ENCODE measurements around the gene KCTD19.

KCTD19 gene

DNA sequence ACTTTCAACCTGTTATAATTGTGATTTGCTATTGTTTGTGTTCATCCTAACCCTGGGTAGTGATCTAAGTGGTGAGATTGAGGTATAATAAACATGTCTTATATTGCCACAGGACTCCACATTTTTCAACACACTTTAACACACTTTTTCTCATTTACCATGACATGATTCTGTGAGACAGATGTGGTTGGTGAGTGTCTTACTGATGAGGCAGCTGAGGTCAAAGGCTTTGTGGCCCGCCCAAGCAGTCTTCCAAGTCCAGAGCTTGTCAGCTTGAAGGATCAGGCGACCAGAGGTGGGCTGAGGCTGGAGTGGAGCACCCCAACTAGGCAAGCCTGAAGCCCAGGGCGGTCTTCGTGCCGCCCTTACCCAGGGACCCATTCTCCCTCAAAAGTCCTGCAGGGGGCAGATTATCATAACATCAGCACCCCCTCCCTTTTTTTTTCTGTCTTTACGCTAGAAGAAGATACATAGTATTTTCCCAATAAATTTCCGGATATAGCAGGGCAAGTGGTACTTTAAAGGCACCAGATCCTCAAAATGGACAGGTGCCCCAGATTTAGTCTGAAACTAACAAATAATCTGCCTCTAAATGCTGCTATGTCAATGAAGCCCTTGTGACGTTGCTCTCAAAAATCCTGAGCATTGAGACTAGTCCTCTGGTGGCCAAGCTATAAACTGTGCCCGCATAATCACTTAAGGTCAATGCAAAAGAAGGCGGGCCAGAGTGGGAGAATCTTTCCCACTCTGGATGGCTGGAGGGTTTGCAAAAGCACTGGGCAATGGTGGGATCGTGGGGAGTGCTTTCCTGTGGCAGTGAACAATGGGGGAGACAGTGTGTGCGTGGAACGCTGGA lies 21.1 kb downstream of the KCTD19 start:
- Histone ChIP-seq H3K4me1 (ENCODE audit: control extremely low read depth in 1 of 4, control insufficient read depth in 4 of 4, insufficient read depth in 4 of 4, low read length in 3 of 4) (no peaks in the 10 kb centered on the region), H3K36me3 (ENCODE audit: control insufficient read depth in 4 of 4, insufficient read depth in 4 of 4, low read length in 3 of 4) (no peaks in the 10 kb centered on the region), H3K4me3 (ENCODE audit: control insufficient read depth in 1 of 7, extremely low read depth in 1 of 7, insufficient read depth in 4 of 7, low read depth in 2 of 7, low read length in 6 of 7) (no peak overlapping the region), H3K27me3 (replicated peaks in 2 of 5; ENCODE audit: control insufficient read depth in 4 of 5, insufficient read depth in 5 of 5, low read length in 4 of 5) (no peaks in the 10 kb centered on the region), H3K9me3 (ENCODE audit: control extremely low read depth in 1 of 5, control insufficient read depth in 4 of 5, insufficient read depth in 2 of 5, low read depth in 1 of 5, low read length in 4 of 5) (no peaks in the 10 kb centered on the region), H3K27ac (ENCODE audit: insufficient read depth in 1 of 2, low read depth in 1 of 2, low read length in 2 of 2, poor library complexity in 1 of 2, severe bottlenecking in 2 of 2) (no peak overlapping the region)
- no peak for DNase-seq
- 94% methylated on average over 12 of the region's 13 CpGs for WGBS (ENCODE audit: insufficient coverage)
- ChIA-PET CTCF (interaction anchor here (1.4 to 2.0 kb wide), 2 partner anchors 15 to 20 kb away, joined by 4 read pairs; partner anchors contain the start of genes KCTD19 and LRRC36), POLR2A (no interaction called here)

- POLR2A ChIA-PET = no interaction called here
- WGBS (ENCODE audit: insufficient coverage) = 88% methylated on average over 1 of the region's 1 CpG
- no peak for DNase-seq
- no peak overlapping the region for H3K4me3 ChIP-seq (ENCODE audit: control insufficient read depth in 1 of 7, extremely low read depth in 1 of 7, insufficient read depth in 4 of 7, low read depth in 2 of 7, low read length in 6 of 7)
- CTCF ChIA-PET = interaction anchor here (1.0 to 1.3 kb wide), 2 partner anchors 16 to 18 kb away, joined by 3 read pairs; no protein-coding TSS in a partner anchor
- H3K27ac ChIP-seq (ENCODE audit: insufficient read depth in 1 of 2, low read depth in 1 of 2, low read length in 2 of 2, poor library complexity in 1 of 2, severe bottlenecking in 2 of 2) = no peak overlapping the region
- no peaks in the 10 kb centered on the region for H3K27me3 ChIP-seq (replicated peaks in 2 of 5; ENCODE audit: control insufficient read depth in 4 of 5, insufficient read depth in 5 of 5, low read length in 4 of 5)
- H3K4me1 ChIP-seq (ENCODE audit: control extremely low read depth in 1 of 4, control insufficient read depth in 4 of 4, insufficient read depth in 4 of 4, low read length in 3 of 4) = no peaks in the 10 kb centered on the region
- H3K36me3 ChIP-seq (ENCODE audit: control insufficient read depth in 4 of 4, insufficient read depth in 4 of 4, low read length in 3 of 4) = no peaks in the 10 kb centered on the region
- no peaks in the 10 kb centered on the region for H3K9me3 ChIP-seq (ENCODE audit: control extremely low read depth in 1 of 5, control insufficient read depth in 4 of 5, insufficient read depth in 2 of 5, low read depth in 1 of 5, low read length in 4 of 5)
These were observed 22.5 kb downstream of the KCTD19 start for GRCh38 chr16:67304020-67304419.

- WGBS (ENCODE audit: insufficient coverage) = 89% methylated on average over 7 of the region's 8 CpGs
- POLR2A ChIA-PET = no interaction called here
- CTCF ChIA-PET = interaction anchor here (1.0 to 1.3 kb wide), 3 partner anchors 17 to 97 kb away, joined by 3 to 5 read pairs (median 3); no protein-coding TSS in a partner anchor
These were observed 23.6 kb downstream of the KCTD19 start for GRCh38 chr16:67302970-67303369.

GRCh38 chr16:67302076-67302475 lies 24.5 kb downstream of the KCTD19 start:
- no peak overlapping the region for H3K4me3 ChIP-seq (ENCODE audit: control insufficient read depth in 1 of 7, extremely low read depth in 1 of 7, insufficient read depth in 4 of 7, low read depth in 2 of 7, low read length in 6 of 7)
- CTCF ChIA-PET = interaction anchor here (1.0 kb wide), 2 partner anchors 20 to 98 kb away, joined by 3 to 5 read pairs; no protein-coding TSS in a partner anchor
- H3K36me3 ChIP-seq (ENCODE audit: control insufficient read depth in 4 of 4, insufficient read depth in 4 of 4, low read length in 3 of 4) = no peaks in the 10 kb centered on the region
- no peak for DNase-seq
- no peak overlapping the region for H3K27ac ChIP-seq (ENCODE audit: insufficient read depth in 1 of 2, low read depth in 1 of 2, low read length in 2 of 2, poor library complexity in 1 of 2, severe bottlenecking in 2 of 2)
- no peaks in the 10 kb centered on the region for H3K4me1 ChIP-seq (ENCODE audit: control extremely low read depth in 1 of 4, control insufficient read depth in 4 of 4, insufficient read depth in 4 of 4, low read length in 3 of 4)
- 90% methylated on average over 6 of the region's 7 CpGs for WGBS (ENCODE audit: insufficient coverage)
- no peaks in the 10 kb centered on the region for H3K27me3 ChIP-seq (replicated peaks in 2 of 5; ENCODE audit: control insufficient read depth in 4 of 5, insufficient read depth in 5 of 5, low read length in 4 of 5)
- POLR2A ChIA-PET = no interaction called here
- H3K9me3 ChIP-seq (ENCODE audit: control extremely low read depth in 1 of 5, control insufficient read depth in 4 of 5, insufficient read depth in 2 of 5, low read depth in 1 of 5, low read length in 4 of 5) = no peaks in the 10 kb centered on the region

More at GRCh38 chr16:67302970-67303369, 23.6 kb downstream of the KCTD19 start:
- Histone ChIP-seq H3K9me3 (ENCODE audit: control extremely low read depth in 1 of 5, control insufficient read depth in 4 of 5, insufficient read depth in 2 of 5, low read depth in 1 of 5, low read length in 4 of 5) (no peaks in the 10 kb centered on the region), H3K4me1 (ENCODE audit: control extremely low read depth in 1 of 4, control insufficient read depth in 4 of 4, insufficient read depth in 4 of 4, low read length in 3 of 4) (no peaks in the 10 kb centered on the region), H3K4me3 (ENCODE audit: control insufficient read depth in 1 of 7, extremely low read depth in 1 of 7, insufficient read depth in 4 of 7, low read depth in 2 of 7, low read length in 6 of 7) (no peak overlapping the region), H3K27ac (ENCODE audit: insufficient read depth in 1 of 2, low read depth in 1 of 2, low read length in 2 of 2, poor library complexity in 1 of 2, severe bottlenecking in 2 of 2) (no peak overlapping the region), H3K36me3 (ENCODE audit: control insufficient read depth in 4 of 4, insufficient read depth in 4 of 4, low read length in 3 of 4) (no peaks in the 10 kb centered on the region), H3K27me3 (replicated peaks in 2 of 5; ENCODE audit: control insufficient read depth in 4 of 5, insufficient read depth in 5 of 5, low read length in 4 of 5) (no peaks in the 10 kb centered on the region)
- no peak for DNase-seq

DNA sequence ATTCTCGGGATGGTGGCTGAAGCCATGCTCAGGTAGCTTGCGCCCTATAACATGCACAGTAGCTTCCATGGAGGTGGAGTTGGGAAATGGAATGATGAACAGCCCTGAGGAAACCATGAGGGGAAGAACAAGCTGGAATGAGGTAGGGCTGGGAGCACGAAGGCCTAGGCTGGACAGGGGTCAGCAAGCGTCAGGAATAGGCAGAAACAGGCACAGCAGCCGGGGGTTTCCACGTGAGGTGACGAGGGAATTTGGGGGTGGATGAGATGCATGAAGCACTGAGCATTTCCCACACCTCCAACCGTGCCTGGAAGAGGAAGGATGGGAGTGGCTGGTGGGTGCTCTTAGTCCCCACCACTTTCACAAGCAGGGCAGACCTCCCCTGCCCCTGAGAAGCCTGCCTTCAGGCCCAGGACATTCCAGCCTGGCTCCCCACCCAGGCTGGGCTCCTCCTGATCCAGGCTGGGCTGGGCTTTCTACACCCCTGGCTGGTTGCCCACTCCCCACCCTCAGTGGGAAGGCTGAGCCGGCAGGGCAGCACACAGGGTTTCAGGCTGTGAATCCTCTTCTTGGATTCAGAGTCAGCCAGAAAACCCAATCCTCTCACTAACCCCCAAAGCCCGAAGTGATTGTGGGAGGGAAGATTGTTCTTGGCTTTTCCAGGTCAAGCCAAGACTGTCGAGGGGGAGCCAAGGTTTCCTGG lies 25.3 kb downstream of the KCTD19 start:
- DNase-seq = no peak
- H3K9me3 ChIP-seq (ENCODE audit: control extremely low read depth in 1 of 5, control insufficient read depth in 4 of 5, insufficient read depth in 2 of 5, low read depth in 1 of 5, low read length in 4 of 5) = no peaks in the 10 kb centered on the region
- CTCF ChIA-PET = no interaction called here
- no peak overlapping the region for H3K27ac ChIP-seq (ENCODE audit: insufficient read depth in 1 of 2, low read depth in 1 of 2, low read length in 2 of 2, poor library complexity in 1 of 2, severe bottlenecking in 2 of 2)
- no peaks in the 10 kb centered on the region for H3K4me1 ChIP-seq (ENCODE audit: control extremely low read depth in 1 of 4, control insufficient read depth in 4 of 4, insufficient read depth in 4 of 4, low read length in 3 of 4)
- POLR2A ChIA-PET = no interaction called here
- WGBS (ENCODE audit: insufficient coverage) = 100% methylated on average over 9 of the region's 11 CpGs
- no peaks in the 10 kb centered on the region for H3K27me3 ChIP-seq (replicated peaks in 2 of 5; ENCODE audit: control insufficient read depth in 4 of 5, insufficient read depth in 5 of 5, low read length in 4 of 5)
- H3K36me3 ChIP-seq (ENCODE audit: control insufficient read depth in 4 of 4, insufficient read depth in 4 of 4, low read length in 3 of 4) = no peaks in the 10 kb centered on the region
- H3K4me3 ChIP-seq (ENCODE audit: control insufficient read depth in 1 of 7, extremely low read depth in 1 of 7, insufficient read depth in 4 of 7, low read depth in 2 of 7, low read length in 6 of 7) = no peak overlapping the region

- CTCF ChIA-PET = no interaction called here
- POLR2A ChIA-PET = no interaction called here
- 91% methylated on average over 10 of the region's 15 CpGs for WGBS (ENCODE audit: insufficient coverage)
- H3K27ac ChIP-seq (ENCODE audit: insufficient read depth in 1 of 2, low read depth in 1 of 2, low read length in 2 of 2, poor library complexity in 1 of 2, severe bottlenecking in 2 of 2) = no peak overlapping the region
- no peak overlapping the region for H3K4me3 ChIP-seq (ENCODE audit: control insufficient read depth in 1 of 7, extremely low read depth in 1 of 7, insufficient read depth in 4 of 7, low read depth in 2 of 7, low read length in 6 of 7)
- no peak for DNase-seq
- H3K27me3 ChIP-seq (replicated peaks in 2 of 5; ENCODE audit: control insufficient read depth in 4 of 5, insufficient read depth in 5 of 5, low read length in 4 of 5) = no peaks in the 10 kb centered on the region
- H3K4me1 ChIP-seq (ENCODE audit: control extremely low read depth in 1 of 4, control insufficient read depth in 4 of 4, insufficient read depth in 4 of 4, low read length in 3 of 4) = no peaks in the 10 kb centered on the region
- H3K9me3 ChIP-seq (ENCODE audit: control extremely low read depth in 1 of 5, control insufficient read depth in 4 of 5, insufficient read depth in 2 of 5, low read depth in 1 of 5, low read length in 4 of 5) = no peaks in the 10 kb centered on the region
- no peaks in the 10 kb centered on the region for H3K36me3 ChIP-seq (ENCODE audit: control insufficient read depth in 4 of 4, insufficient read depth in 4 of 4, low read length in 3 of 4)
These were observed 27.3 kb downstream of the KCTD19 start for GRCh38 chr16:67299269-67299668.

DNA sequence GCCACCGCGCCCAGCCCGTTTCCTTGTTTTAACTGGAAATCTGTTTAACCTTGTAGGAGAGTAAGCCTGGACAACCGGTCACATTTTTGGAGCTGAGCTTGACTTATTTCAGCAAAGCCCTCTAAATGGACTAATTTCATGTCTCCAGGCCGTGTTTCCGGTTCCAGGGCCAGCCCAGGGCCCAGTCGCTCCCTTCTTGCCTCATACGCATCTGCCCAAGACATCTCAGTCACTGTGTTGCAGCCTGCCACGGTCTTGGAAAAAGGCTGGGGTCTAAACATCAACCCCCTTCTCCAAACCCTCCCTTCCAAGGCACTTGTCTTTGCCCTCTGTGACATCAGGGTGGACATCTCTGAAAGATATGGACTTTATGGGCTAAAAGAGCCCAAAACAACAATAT lies 28.3 kb downstream of the KCTD19 start:
- no peaks in the 10 kb centered on the region for H3K36me3 ChIP-seq (ENCODE audit: control insufficient read depth in 4 of 4, insufficient read depth in 4 of 4, low read length in 3 of 4)
- 98% methylated on average over 9 of the region's 9 CpGs for WGBS (ENCODE audit: insufficient coverage)
- H3K9me3 ChIP-seq (ENCODE audit: control extremely low read depth in 1 of 5, control insufficient read depth in 4 of 5, insufficient read depth in 2 of 5, low read depth in 1 of 5, low read length in 4 of 5) = no peaks in the 10 kb centered on the region
- no peaks in the 10 kb centered on the region for H3K4me1 ChIP-seq (ENCODE audit: control extremely low read depth in 1 of 4, control insufficient read depth in 4 of 4, insufficient read depth in 4 of 4, low read length in 3 of 4)
- no peak overlapping the region for H3K4me3 ChIP-seq (ENCODE audit: control insufficient read depth in 1 of 7, extremely low read depth in 1 of 7, insufficient read depth in 4 of 7, low read depth in 2 of 7, low read length in 6 of 7)
- no peak overlapping the region for H3K27ac ChIP-seq (ENCODE audit: insufficient read depth in 1 of 2, low read depth in 1 of 2, low read length in 2 of 2, poor library complexity in 1 of 2, severe bottlenecking in 2 of 2)
- H3K27me3 ChIP-seq (replicated peaks in 2 of 5; ENCODE audit: control insufficient read depth in 4 of 5, insufficient read depth in 5 of 5, low read length in 4 of 5) = no peaks in the 10 kb centered on the region
- POLR2A ChIA-PET = interaction anchor here (1.1 kb wide), 1 partner anchor 90 kb away, joined by 4 read pairs; no protein-coding TSS in a partner anchor
- CTCF ChIA-PET = no interaction called here
- DNase-seq = no peak
